Left lung (tissue), 10 donors: ENCODE measurements around the gene RAD21L1. TPM values are rescaled to one million over a fixed set of nuclear protein-coding genes. Genes with fewer than 3 reads are reported as not detected.

Experiments
- ATAC-seq: fragments of 200-7000 bp; cut with Tn5 transposase; one replicate; pipeline ENCODE4 v1.9.1; 2020; ENCODE audit warnings: moderate library complexity
- DNase-seq, 4 donors: peaks; one replicate each; pipeline ENCODE4 v3.0.0-alpha.2; 2013 to 2020
- H3K27ac ChIP-seq, 2 donors: fragments of 200-600 bp; sonication (generic) in 1 of 2; one replicate each; pipeline versions ENCODE4 v1.5.0 to v1.8.0; 2020 to 2021
- H3K27me3 ChIP-seq, 2 donors: fragments of 200-600 bp; sonication (generic) in 1 of 2; one replicate each; pipeline versions ENCODE4 v1.5.0 to v1.8.0; 2020 to 2021
- H3K36me3 ChIP-seq, 2 donors: fragments of 200-600 bp; sonication (generic) in 1 of 2; one replicate each; pipeline versions ENCODE4 v1.5.0 to v1.8.0; 2020 to 2021
- H3K4me1 ChIP-seq, 2 donors: fragments of 200-600 bp; one replicate each; pipeline ENCODE4 v1.8.0; 2021
- H3K4me3 ChIP-seq, 2 donors: fragments of 200-600 bp; sonication (generic) in 1 of 2; one replicate each; pipeline versions ENCODE4 v1.5.0 to v1.8.0; 2020 to 2021; ENCODE audit warnings: mild to moderate bottlenecking in 1 of 2
- H3K9me3 ChIP-seq, 2 donors: fragments of 200-600 bp; sonication (generic) in 1 of 2; one replicate each; pipeline versions ENCODE4 v1.5.0 to v1.8.0; 2020 to 2021
- CTCF ChIP-seq, 2 donors: fragments of 200-600 bp; sonication (generic) in 1 of 2; IDR thresholded peaks; one replicate each; pipeline versions ENCODE4 v1.5.0 to v1.8.0; 2021; ENCODE audit warnings: antibody characterized with exemption in 2 of 2
- intact Hi-C, 2 donors: fragments of 100-400 bp; cut with DNase I; formaldehyde crosslinking; loops; one replicate each; pipeline versions ENCODE4 v1.11.2 to v1.14.2; 2022
- polyA plus RNA-seq, 6 donors: library from polyadenylated mRNA; unstranded; fragments of 120-200 nt; gene quantifications; one replicate each; pipeline ENCODE4 v1.2.1, GENCODE V29; 2013; ENCODE audit not compliant: insufficient read length in 6 of 6
- total RNA-seq, 2 donors: library from RNA; stranded (reverse); fragmentation: NEBNext Ultra II Directional; extraction: Animal tissue kit (Norgen Biotek cat#: 25700); gene quantifications; one replicate each; pipeline ENCODE4 v1.2.1, GENCODE V29; 2021
- donor health status: DM: no; HTN: yes; CAD: no.
- donor health status: DM: no; HTN: no; CAD: no.

RAD21L1 gene
- total and polyA plus RNA-seq, 8 donors = not detected

GRCh38 chr20:1302685-1303541, 77.1 kb downstream of the RAD21L1 start:
- no peak for ATAC-seq
- intact Hi-C loops = no loop called here
- peak in 1 of 4 donors; percentile 28 for DNase-seq

GRCh38 chr20:1304710-1305515, 79.1 kb downstream of the RAD21L1 start:
- TF ChIP-seq CTCF (IDR thresholded peaks at IDR 0.05) = no peak
- H3K36me3 ChIP-seq = peaks cover 0 to 15% of the 10 kb centered on the region in 2 donors
- H3K4me3 ChIP-seq = no peak overlapping the region
- intact Hi-C loops = no loop called here
- DNase-seq = peak in 1 of 4 donors; percentile 24
- no peaks in the 10 kb centered on the region for H3K9me3 ChIP-seq
- H3K27me3 ChIP-seq = no peaks in the 10 kb centered on the region
- no peak overlapping the region for H3K27ac ChIP-seq
- ATAC-seq = no peak
- no peaks in the 10 kb centered on the region for H3K4me1 ChIP-seq

More at GRCh38 chr20:1302685-1303541, 77.1 kb downstream of the RAD21L1 start:
- Histone ChIP-seq H3K4me1 (peaks cover 0 to 3% of the 10 kb centered on the region in 2 donors), H3K9me3 (no peaks in the 10 kb centered on the region), H3K36me3 (peaks cover 0 to 15% of the 10 kb centered on the region in 2 donors), H3K4me3 (no peak overlapping the region), H3K27me3 (no peaks in the 10 kb centered on the region), H3K27ac (no peak overlapping the region)
- TF ChIP-seq CTCF (IDR thresholded peaks at IDR 0.05) = no peak

Other genes with a start within 250 kb of the RAD21L1 start
- 1 to 10 TPM; 2.2 to 6.1 TPM for gene RSPO4, start 223.7 kb upstream of the RAD21L1 start, total RNA-seq
- 1 to 10 TPM; 2.6 to 4.3 (median 3.4) TPM for gene RSPO4, start 223.7 kb upstream of the RAD21L1 start, polyA plus RNA-seq
- 100 to 1,000 TPM; 121 to 149 TPM for gene PSMF1, start 107.4 kb upstream of the RAD21L1 start, total RNA-seq
- gene PSMF1, start 107.4 kb upstream of the RAD21L1 start, polyA plus RNA-seq = 100 to 1,000 TPM; 123 to 142 (median 130) TPM
- gene TMEM74B, start 41.1 kb upstream of the RAD21L1 start, total RNA-seq = 1 to 10 TPM; 4.0 to 5.0 TPM
- gene TMEM74B, start 41.1 kb upstream of the RAD21L1 start, polyA plus RNA-seq = 10 to 100 TPM; 10.4 to 16.3 (median 13.7) TPM
- gene C20orf202, start 22.6 kb upstream of the RAD21L1 start, total RNA-seq = under 1 TPM in 1 of 2 donors, not detected in 1; 0.76 TPM
- gene C20orf202, start 22.6 kb upstream of the RAD21L1 start, polyA plus RNA-seq = 1 to 10 TPM; 1.1 to 1.7 (median 1.3) TPM
- gene SNPH, start 40.2 kb downstream of the RAD21L1 start, total RNA-seq = 1 to 10 TPM; 4.8 to 5.9 TPM
- 1 to 10 TPM; 1.8 to 3.4 (median 2.2) TPM for gene SNPH, start 40.2 kb downstream of the RAD21L1 start, polyA plus RNA-seq
- gene SDCBP2, start 103.1 kb downstream of the RAD21L1 start, total RNA-seq = 10 to 100 TPM; 13.5 to 21.5 TPM
- gene SDCBP2, start 103.1 kb downstream of the RAD21L1 start, polyA plus RNA-seq = 1 to 10 TPM; 1.8 to 3.3 (median 2.9) TPM
- 100 to 1,000 TPM; 278 to 385 TPM for gene FKBP1A, start 167.0 kb downstream of the RAD21L1 start, total RNA-seq
- gene FKBP1A, start 167.0 kb downstream of the RAD21L1 start, polyA plus RNA-seq = 100 to 1,000 TPM; 400 to 507 (median 446) TPM
- 10 to 100 TPM; 60.5 to 96.9 TPM for gene NSFL1C, start 240.8 kb downstream of the RAD21L1 start, total RNA-seq
- 10 to 100 TPM; 87.6 to 94.8 (median 92.9) TPM for gene NSFL1C, start 240.8 kb downstream of the RAD21L1 start, polyA plus RNA-seq